Measurements from ENCODE around the gene GFOD1.
A peak's percentile ranks its signal among the peaks of the same experiment; 100 is the strongest.
"Not testable (repeated sequence)": the region's sequence is repeated elsewhere in the genome, so short reads cannot be mapped to it uniquely, and the experiment has no call there.

Gene GFOD1

GRCh38 chr6:13402711-13403110, 84.7 kb downstream of the GFOD1 start:
- FAIRE-seq = no peak
- TF ChIP-seq POLR2A (IDR thresholded peaks at IDR 0.05; ENCODE audit: low read depth, low read length) = no peak
- no peak for DNase-seq (ENCODE audit: insufficient read length)

- TF ChIP-seq POLR2A (IDR thresholded peaks at IDR 0.05; ENCODE audit: low read depth, low read length) (no peak), TAF1 (IDR thresholded peaks at IDR 0.05; ENCODE audit: borderline replicate concordance, low read depth, low read length) (no peak), POLR2AphosphoS5 (IDR thresholded peaks at IDR 0.05; ENCODE audit: low read depth, low read length) (no peak)
- DNase-seq (ENCODE audit: insufficient read length) (peak; percentile 20), FAIRE-seq (peak; percentile 91)
These were observed 86.6 kb downstream of the GFOD1 start for GRCh38 chr6:13400772-13401171.

DNA sequence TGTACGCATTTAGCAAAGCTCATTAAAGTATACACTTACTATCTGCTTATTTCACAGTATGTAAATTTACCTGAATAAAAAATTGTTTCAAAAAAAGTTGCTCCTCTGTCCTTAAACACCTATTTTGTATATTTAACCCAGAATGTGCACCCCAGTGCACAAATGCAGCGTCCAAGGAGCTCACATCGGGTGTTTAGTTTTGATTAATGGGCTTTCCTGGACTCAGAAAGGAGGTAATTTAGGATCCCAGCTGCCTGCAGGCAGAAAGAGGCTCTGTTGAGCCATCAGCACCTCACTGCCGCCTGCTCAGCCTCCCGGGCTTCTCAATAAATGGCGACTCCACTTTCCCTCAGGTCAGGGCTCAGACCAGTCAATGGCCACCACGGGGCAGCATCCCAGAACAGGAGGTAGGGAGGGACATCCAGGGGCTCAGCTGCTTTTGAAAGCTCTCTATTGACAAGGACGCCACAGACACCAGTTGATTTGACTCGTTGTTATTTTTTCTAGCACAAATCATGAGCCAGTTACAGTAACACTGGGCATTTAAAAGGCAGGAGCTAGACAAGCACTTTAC, 88.9 kb downstream of the GFOD1 start:
- no peak for TF ChIP-seq POLR2A (IDR thresholded peaks at IDR 0.05; ENCODE audit: low read depth, low read length)
- no peak for TF ChIP-seq TAF1 (IDR thresholded peaks at IDR 0.05; ENCODE audit: borderline replicate concordance, low read depth, low read length)
- TF ChIP-seq POLR2AphosphoS5 (IDR thresholded peaks at IDR 0.05; ENCODE audit: low read depth, low read length) = no peak
- DNase-seq (ENCODE audit: insufficient read length) (no peak), FAIRE-seq (no peak)

DNA sequence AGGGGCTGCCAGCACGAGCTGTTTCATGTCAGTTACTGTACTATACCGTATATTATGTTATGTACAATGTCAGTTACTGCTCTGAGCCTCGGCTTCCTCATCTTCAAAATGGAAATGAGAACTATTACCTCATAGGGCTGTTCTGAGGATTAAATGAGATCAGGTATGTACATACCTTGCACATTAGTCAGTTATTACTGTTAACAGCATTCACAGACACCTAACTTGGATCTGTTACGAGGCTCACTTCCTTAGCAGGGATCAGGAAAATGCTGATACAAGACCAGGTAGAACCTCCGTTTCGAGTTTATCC, 89.4 kb downstream of the GFOD1 start:
- DNase-seq (ENCODE audit: insufficient read length) (no peak), FAIRE-seq (no peak)
- TF ChIP-seq POLR2AphosphoS5 (IDR thresholded peaks at IDR 0.05; ENCODE audit: low read depth, low read length) (no peak), TAF1 (IDR thresholded peaks at IDR 0.05; ENCODE audit: borderline replicate concordance, low read depth, low read length) (no peak), POLR2A (IDR thresholded peaks at IDR 0.05; ENCODE audit: low read depth, low read length) (no peak)

- FAIRE-seq = no peak
- TF ChIP-seq POLR2A (IDR thresholded peaks at IDR 0.05; ENCODE audit: low read depth, low read length) (no peak), POLR2AphosphoS5 (IDR thresholded peaks at IDR 0.05; ENCODE audit: low read depth, low read length) (no peak), TAF1 (IDR thresholded peaks at IDR 0.05; ENCODE audit: borderline replicate concordance, low read depth, low read length) (no peak; the same call in 1 of the 2 replicates)
- DNase-seq (ENCODE audit: insufficient read length) = peak; percentile 58
These were observed 89.9 kb downstream of the GFOD1 start for GRCh38 chr6:13397359-13398068.

DNA sequence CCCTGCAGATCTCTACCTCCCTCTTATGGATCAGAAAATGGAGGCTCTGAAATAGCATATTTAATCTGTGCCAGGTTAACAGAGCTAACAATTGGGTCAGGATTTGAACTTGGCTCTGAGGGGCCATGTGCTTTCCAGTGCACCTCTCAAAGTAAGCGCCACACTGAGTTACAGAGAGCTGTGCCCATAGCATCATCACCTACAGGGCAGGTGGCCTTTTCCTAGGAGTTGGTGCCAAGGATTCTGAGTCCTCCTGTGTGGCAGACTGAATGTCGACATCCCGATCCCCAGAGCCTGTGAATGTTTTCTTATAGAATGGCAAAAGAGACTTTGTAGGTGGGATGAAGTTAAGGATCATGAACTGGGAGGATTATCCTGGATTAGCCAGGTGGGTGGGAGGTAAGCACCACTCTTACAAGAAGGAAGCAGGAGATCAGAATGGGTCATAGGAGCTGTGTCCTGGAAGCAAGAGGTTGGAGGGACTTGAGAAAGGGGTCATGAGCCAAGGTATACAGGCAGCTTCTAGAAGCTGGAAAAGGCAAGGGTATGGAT, 91.1 kb downstream of the GFOD1 start:
- DNase-seq (ENCODE audit: insufficient read length) (no peak), FAIRE-seq (no peak)
- TF ChIP-seq TAF1 (IDR thresholded peaks at IDR 0.05; ENCODE audit: borderline replicate concordance, low read depth, low read length) (no peak), POLR2A (IDR thresholded peaks at IDR 0.05; ENCODE audit: low read depth, low read length) (no peak), POLR2AphosphoS5 (IDR thresholded peaks at IDR 0.05; ENCODE audit: low read depth, low read length) (no peak)

- peak; percentile 38 for FAIRE-seq
- no peak for TF ChIP-seq POLR2A (IDR thresholded peaks at IDR 0.05; ENCODE audit: low read depth, low read length)
- no peak for TF ChIP-seq TAF1 (IDR thresholded peaks at IDR 0.05; ENCODE audit: borderline replicate concordance, low read depth, low read length)
- no peak for TF ChIP-seq POLR2AphosphoS5 (IDR thresholded peaks at IDR 0.05; ENCODE audit: low read depth, low read length)
- DNase-seq (ENCODE audit: insufficient read length) = no peak
These were observed 91.8 kb downstream of the GFOD1 start for GRCh38 chr6:13395272-13396237.

- FAIRE-seq (no peak), DNase-seq (ENCODE audit: insufficient read length) (no peak)
- no peak for TF ChIP-seq TAF1 (IDR thresholded peaks at IDR 0.05; ENCODE audit: borderline replicate concordance, low read depth, low read length)
- TF ChIP-seq POLR2AphosphoS5 (IDR thresholded peaks at IDR 0.05; ENCODE audit: low read depth, low read length) = no peak
- TF ChIP-seq POLR2A (IDR thresholded peaks at IDR 0.05; ENCODE audit: low read depth, low read length) = no peak
These were observed 94.9 kb downstream of the GFOD1 start for GRCh38 chr6:13392462-13392861.

- FAIRE-seq (no peak), DNase-seq (ENCODE audit: insufficient read length) (no peak)
- TF ChIP-seq POLR2A (IDR thresholded peaks at IDR 0.05; ENCODE audit: low read depth, low read length) (no peak), TAF1 (IDR thresholded peaks at IDR 0.05; ENCODE audit: borderline replicate concordance, low read depth, low read length) (no peak), POLR2AphosphoS5 (IDR thresholded peaks at IDR 0.05; ENCODE audit: low read depth, low read length) (no peak)
These were observed 95.9 kb downstream of the GFOD1 start for GRCh38 chr6:13391537-13391936.

GRCh38 chr6:13390658-13391057, 96.7 kb downstream of the GFOD1 start:
- TF ChIP-seq TAF1 (IDR thresholded peaks at IDR 0.05; ENCODE audit: borderline replicate concordance, low read depth, low read length) (no peak), POLR2A (IDR thresholded peaks at IDR 0.05; ENCODE audit: low read depth, low read length) (no peak)
- no peak for DNase-seq (ENCODE audit: insufficient read length)
- FAIRE-seq = no peak

DNA sequence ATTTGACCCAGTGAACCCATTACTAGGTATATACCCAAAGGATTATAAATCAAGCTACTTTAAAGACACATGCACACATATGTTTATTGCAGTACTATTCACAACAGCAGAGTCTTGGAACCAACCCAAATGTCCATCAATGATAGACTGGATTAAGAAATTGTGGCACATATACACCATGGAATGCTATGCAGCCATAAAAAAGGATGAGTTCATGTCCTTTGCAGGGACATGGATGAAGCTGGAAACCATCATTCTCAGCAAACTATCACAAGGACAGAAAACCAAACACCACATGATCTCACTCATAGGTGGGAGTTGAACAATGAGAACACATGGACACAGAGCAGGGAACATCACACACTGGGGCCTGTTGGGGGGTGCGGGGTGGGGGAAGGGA, 98.2 kb downstream of the GFOD1 start:
- FAIRE-seq; DNase-seq (ENCODE audit: insufficient read length): not testable (repeated sequence)

DNA sequence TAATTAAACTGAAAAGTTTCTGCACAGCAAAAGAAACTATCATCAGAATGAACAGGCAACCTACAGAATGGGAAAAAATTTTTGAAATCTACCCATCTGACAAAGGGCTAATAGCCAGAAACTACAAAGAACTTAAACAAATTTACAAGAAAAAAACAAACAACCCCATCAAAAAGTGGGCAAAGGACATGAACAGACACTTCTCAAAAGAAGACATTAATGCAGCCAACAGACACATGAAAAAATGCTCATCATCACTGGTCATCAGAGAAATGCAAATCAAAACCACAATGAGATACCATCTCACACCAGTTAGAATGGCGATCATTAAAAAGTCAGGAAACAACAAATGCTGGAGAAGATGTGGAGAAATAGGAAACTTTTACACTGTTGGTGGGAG, 98.6 kb downstream of the GFOD1 start:
- not testable (repeated sequence) for DNase-seq (ENCODE audit: insufficient read length); FAIRE-seq

Measured in GM12892 (cell line).